BJ (cell line): ENCODE data around the gene ALDOC. TPM values are rescaled to one million over a fixed set of nuclear protein-coding genes. Genes with fewer than 3 reads are reported as not detected.

ENCODE experiments used
- CTCF ChIA-PET: fragments of 350-600 bp; formaldehyde crosslinking; extraction: SDS; loops from one replicate; lab custom pipeline; 2021; ENCODE audit warnings: antibody characterized with exemption, inconsistent platforms; lab: Yijun Ruan, JAX
- POLR2A ChIA-PET: fragments of 300-600 bp; sonication (Branson Sonifier 250); formaldehyde crosslinking; extraction: SDS; loops from one replicate; lab custom pipeline; 2021; ENCODE audit warnings: antibody characterized with exemption; lab: Charles Lee
- DNase-seq: peaks from one replicate; pipeline ENCODE4 v3.0.0-alpha.2; 2011; ENCODE audit warnings: low read depth
- H3K27me3 ChIP-seq: 2 replicates; pipeline ENCODE4 v1.6.0; 2011; ENCODE audit warnings: low read length; ENCODE audit not compliant: control insufficient read depth, insufficient read depth
- H3K36me3 ChIP-seq: 2 replicates; pipeline ENCODE4 v1.5.1; 2011; ENCODE audit warnings: low read length; ENCODE audit not compliant: control insufficient read depth, insufficient read depth
- H3K4me3 ChIP-seq: 2 replicates; pipeline ENCODE4 v1.5.1; 2011; ENCODE audit warnings: low read depth, mild to moderate bottlenecking, control low read depth, low read length
- polyA plus RNA-seq: library from polyadenylated mRNA; depleted of rRNA; stranded (reverse); fragments of >200 nt; gene quantifications from 2 replicates; pipeline ENCODE4 v1.2.3, GENCODE V29; 2011
- TF ChIP-seq, protein P1 (sequence below): IDR thresholded peaks from 2 replicates; pipeline ENCODE4 v1.5.1; 2011; ENCODE audit warnings: low read depth, mild to moderate bottlenecking, control low read depth, inconsistent platforms, low read length, moderate library complexity; ENCODE audit not compliant: insufficient read depth

The ALDOC gene
- polyA plus RNA-seq, 1 experiment: 65.4 TPM

DNA sequence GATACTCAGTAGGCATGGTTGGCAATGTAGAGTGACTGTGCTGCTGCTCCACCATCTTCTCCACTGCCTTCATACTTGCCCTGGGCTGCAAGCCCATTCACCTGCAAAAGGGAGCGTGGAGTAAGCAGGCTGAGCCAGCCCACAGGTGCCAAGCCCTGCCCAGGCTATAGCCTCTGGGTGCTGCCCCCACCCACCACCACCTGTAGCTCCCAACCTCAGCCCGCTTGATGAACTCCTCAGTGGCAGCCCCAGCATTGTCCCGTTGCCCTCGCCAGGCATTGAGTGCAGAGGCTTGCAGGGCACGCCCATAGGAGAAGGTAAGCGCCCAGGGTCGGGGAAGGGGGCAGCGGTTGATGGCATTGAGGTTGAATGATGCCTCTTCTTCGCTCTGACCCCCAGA lies 3.2 kb downstream of the ALDOC start:
- H3K4me3 ChIP-seq: no peak overlapping the region
- H3K36me3 ChIP-seq: peaks cover 6% of the 10 kb centered on the region
- ChIA-PET CTCF (no interaction called here), POLR2A (no interaction called here)
- H3K27me3 ChIP-seq: no peaks in the 10 kb centered on the region
- TF ChIP-seq, protein P1, sequence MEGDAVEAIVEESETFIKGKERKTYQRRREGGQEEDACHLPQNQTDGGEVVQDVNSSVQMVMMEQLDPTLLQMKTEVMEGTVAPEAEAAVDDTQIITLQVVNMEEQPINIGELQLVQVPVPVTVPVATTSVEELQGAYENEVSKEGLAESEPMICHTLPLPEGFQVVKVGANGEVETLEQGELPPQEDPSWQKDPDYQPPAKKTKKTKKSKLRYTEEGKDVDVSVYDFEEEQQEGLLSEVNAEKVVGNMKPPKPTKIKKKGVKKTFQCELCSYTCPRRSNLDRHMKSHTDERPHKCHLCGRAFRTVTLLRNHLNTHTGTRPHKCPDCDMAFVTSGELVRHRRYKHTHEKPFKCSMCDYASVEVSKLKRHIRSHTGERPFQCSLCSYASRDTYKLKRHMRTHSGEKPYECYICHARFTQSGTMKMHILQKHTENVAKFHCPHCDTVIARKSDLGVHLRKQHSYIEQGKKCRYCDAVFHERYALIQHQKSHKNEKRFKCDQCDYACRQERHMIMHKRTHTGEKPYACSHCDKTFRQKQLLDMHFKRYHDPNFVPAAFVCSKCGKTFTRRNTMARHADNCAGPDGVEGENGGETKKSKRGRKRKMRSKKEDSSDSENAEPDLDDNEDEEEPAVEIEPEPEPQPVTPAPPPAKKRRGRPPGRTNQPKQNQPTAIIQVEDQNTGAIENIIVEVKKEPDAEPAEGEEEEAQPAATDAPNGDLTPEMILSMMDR: no peak
- no peak for DNase-seq

DNA sequence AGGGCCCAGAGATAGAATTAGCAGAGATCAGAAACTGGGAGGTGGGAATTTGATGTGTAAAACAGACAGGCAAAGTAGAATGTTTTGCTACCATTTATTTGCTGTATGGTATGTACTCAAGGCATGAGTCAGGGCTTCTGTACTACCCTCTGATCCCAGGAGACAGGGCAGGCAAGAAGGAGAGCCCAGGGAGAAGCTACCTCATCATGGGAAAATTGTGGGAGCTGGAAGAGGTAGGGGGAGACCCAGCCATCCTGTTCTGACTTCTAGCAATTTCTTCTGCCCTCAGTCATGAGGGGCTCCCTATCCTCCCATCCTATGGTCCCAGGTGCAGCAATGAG lies 3.7 kb downstream of the ALDOC start:
- ChIA-PET CTCF (no interaction called here), POLR2A (no interaction called here)
- Histone ChIP-seq H3K4me3 (no peak overlapping the region), H3K36me3 (peaks cover 5% of the 10 kb centered on the region), H3K27me3 (no peaks in the 10 kb centered on the region)
- DNase-seq: no peak
- TF ChIP-seq, protein P1: no peak

DNA sequence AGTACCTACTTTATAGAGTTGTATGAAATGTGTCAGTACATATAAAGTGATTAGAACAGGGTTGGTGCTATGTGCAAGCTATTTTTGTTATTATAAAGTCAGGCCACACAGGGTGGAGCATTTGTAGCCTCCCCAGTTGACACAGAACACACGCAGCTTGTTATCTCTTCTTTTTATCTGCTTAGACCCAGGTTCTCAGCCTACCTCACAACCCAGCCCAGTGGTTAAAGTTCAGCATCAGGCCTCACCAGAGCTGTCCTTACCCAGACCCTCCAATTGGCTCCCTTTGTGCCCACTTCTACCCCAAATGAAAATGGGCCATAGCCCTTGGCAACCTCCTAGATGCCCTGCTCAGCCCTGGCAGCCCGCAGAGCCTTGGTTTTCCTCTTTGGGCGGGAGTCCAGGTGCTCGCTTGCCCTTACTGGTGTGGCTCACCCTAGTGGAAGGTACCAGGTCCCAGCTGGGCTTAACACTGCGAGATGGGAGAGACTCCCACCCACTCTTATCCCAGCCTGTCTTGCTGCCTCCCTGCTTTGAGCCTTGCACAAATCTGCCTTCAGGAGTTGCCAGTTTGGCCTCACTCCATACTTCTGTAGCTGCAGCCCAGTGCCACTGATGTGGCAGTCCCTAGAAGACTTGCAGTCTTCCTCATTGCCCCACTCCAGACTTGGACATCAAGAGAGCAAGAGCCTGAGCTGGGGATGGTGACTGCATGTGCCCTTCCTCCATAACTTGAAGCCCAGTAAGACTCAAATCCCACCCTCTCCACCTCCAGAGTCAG lies 4.2 kb downstream of the ALDOC start:
- Histone ChIP-seq H3K27me3 (no peaks in the 10 kb centered on the region), H3K4me3 (no peak overlapping the region), H3K36me3 (peaks cover 4% of the 10 kb centered on the region)
- no peak for DNase-seq
- TF ChIP-seq, protein P1: no peak
- CTCF ChIA-PET: interaction anchor here (0.6 to 2.2 kb wide), 4 partner anchors 26 to 77 kb away, joined by 3 to 5 read pairs (median 4); no protein-coding TSS in a partner anchor
- POLR2A ChIA-PET: no interaction called here

DNA sequence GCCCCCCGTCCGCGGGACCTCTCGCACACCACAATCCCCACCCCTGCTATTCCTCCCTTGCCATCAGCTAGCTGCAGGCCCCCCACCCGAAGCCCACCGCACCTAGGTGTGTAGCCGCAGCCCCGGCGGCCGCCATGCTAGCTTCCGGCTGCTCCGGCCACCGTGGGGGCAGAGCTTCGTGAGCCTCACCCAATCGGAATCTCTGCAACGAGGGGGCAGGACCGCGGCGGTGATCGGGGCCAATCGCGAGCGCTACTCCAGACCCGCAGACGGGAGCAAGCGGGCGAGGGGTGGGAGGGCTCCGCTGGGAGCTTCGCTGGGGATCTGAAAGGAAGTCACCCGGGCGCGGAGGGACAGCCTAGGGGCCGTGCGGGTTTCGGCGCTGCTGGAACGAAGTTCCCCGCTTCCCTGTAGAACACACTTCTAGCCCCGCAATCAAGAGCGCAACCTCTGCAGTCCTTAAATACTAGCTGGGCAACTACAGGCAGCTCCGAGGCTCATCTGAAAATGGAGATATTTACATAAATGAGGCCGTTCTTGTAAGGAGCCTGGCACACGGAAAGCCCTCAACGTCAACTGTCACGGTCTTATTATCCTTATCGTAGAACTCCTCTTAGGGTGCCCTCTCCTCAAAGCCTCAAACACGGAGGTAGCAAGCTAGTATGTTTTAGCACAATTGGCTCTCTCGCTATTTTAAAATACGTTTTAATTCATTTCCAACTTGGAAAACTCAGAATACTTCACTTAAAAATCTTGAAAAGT lies 5.2 kb downstream of the ALDOC start, which contains the start of gene PIGS:
TSS of gene PIGS (minus strand) at position 164 of the 762 bp plus-strand sequence. CDS start at position 136, 28 bp downstream.
- Histone ChIP-seq H3K4me3 (peak within 1 kb of the TSS; percentile 90), H3K27me3 (no peaks in the 10 kb centered on the region), H3K36me3 (peaks cover 4% of the 10 kb centered on the region)
- POLR2A ChIA-PET: no interaction called here
- CTCF ChIA-PET: interaction anchor here (0.6 to 2.3 kb wide), 8 partner anchors 23 to 76 kb away, joined by 3 to 10 read pairs (median 4); no protein-coding TSS in a partner anchor
- TF ChIP-seq, protein P1: no peak
- peak; percentile 62 for DNase-seq
